NCI-H345 treated with DMSO at 0.1 percent for 48 hours (cell line): ENCODE results near the gene ASB6.
"Not testable (repeated sequence)": the region's sequence is repeated elsewhere in the genome, so short reads cannot be mapped to it uniquely, and the experiment has no call there.

Experiments used
- DNase-seq: peaks from one replicate; lab custom pipeline; 2025; ENCODE audit not compliant: unreplicated experiment; lab: John Stamatoyannopoulos, UW

The ASB6 gene

DNA sequence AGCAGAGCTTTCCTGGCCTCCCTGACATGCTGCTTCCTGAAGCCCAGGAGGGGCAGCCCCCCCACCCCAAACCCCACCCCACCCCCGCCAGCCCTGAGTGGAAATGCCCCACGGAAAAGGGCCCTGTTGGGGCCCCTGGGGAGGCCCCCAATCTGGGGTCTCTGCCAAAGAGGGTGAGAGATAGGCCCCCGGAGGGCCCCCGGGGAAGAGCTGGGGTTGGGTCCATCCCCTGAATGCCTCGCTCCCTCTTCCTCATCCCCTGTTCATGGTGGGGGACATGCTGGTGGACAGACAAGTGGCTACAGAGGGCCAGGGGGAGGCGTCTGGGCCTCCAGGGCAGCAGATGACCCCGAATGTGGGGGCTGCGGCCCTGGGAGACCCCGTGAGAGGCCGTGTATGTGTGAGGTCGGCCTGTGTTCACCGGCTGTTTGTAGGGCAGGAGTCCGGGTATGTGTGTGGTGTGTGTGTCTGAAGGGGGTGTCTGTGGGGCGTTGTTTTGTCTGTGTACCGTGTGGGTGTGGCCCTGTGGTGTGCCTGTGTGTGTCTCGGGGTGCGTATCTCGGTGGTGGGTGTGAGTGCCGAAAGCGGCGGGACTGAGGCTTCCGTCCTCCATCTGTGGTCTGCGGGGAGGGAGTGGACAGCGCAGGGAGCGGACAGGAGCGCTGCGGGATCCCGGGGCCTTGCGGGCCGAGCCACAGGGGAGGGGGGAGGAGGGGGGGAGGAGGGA lies 32.3 kb downstream of the ASB6 start:
- no peak for DNase-seq

DNA sequence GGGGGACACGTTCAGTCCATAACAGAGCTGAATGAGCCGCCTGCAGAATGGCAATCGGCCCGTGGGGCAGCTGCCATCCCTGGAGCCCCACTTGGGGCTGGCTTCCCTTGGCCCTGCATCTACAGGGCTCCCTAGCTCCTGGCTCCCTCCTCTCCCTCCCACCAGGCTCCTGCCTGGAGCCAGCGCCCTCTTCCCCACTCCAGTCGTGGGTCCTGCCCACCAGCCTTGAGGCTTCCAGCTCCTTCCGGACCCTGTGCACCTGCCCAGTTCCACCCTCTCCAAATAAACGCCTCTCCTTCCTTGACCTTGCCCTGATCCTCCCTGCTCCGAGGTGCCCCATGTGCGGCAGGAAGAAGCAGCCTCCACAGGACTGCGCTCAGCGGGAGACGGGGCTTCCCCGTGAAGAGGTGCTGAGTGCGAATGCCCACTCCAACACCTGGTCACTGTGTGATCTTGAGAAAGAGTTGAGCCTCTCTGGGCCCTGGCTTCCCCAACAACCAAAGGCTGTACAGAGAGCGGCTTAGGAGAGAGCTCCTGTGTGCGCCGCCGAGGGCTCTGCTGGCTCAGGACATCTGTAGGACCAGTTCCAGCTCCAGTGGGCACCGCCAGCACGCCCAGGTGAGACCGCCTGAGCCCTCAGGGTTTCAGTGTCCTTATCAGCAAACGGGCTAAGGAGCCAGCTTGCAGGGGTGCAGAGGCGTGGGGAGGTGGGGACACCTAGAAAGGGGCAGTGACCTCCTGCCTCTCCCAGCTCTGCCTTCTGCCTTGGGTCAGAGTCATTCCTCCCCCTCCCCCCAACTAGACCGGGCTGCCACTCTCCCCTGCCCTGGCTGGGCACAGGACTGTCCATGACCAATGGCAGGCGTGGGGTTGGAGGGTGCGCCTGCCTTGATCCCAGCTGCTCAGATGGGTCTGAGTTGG lies 33.1 kb downstream of the ASB6 start:
- DNase-seq = no peak

DNA sequence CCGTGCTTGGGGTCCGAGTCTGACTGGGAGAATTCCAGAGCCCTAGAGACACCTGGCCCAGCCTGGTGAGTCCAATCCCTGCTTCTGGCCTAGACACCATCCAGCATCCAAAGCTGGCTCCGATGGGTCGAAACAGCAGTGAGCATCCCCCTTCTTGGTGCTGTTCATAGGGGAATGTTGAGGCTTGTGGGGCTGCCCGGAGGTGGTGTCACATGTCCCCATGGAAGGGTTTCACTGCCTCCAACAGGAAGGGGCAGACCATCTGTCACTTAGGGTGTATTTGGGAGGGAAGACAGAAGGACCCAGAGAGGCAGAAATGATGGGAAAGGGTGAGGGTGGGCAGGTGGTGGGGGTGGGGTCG lies 34.9 kb downstream of the ASB6 start:
- no peak for DNase-seq

DNA sequence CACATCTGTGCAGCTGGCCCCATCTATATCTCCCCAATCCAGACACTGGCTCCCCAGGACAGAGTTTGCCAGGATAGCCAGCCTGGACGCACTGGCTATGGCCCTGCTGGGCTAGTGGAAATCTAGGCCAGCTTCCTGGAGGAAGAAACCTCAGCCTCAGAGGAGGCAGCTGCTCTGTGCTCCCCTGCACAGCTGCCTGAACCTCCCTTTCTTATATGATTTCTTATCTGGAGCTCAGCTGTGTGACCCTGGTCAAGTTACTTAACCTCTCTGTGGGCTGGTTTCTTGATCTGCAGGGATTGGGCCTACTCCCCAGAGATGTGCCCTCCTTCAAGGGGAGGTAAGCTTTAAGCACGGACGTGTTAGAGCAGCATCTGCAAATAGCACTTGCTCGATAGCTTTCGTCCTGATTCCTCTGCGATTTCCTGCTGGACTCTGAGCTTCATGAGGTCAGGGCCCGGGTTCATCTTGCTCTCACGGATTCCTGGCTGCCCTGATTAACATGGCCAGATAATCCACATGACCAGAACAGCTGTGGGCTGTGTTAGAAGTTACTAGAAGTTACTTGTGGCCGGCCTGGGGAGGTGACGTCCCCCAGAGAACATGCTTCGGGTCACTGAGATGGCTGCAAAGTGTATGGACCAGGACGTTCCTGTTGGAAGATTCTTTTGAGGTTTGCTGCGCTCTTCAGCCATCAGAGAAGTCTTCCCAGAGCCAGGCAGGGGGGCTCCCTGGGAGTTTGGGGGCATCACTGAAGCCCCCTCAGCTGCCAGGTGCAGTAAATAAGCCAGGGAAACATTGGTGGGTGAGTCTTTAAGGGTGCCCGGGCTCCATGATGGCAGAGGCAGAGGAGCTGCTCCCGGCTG lies 35.6 kb downstream of the ASB6 start:
- no peak for DNase-seq

DNA sequence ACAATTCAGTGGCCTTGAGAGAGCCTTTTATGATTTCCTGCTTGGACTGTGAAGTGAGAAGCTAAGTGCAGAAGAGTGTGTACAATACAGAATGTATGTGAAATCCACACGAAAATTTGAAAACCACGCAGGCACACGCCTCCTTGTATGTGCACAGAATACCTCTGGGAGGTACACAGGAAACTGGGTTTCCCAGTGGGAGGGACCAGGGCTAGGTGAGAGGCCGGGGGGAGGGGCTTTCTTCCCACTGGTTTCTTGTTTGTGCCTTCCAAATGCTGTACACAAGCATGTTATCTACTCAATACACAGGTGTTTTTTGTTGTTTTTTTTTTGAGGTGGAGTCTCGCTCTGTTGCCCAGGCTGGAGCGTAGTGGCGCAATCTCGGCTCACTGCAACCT lies 37.2 kb downstream of the ASB6 start:
- DNase-seq = no peak

DNA sequence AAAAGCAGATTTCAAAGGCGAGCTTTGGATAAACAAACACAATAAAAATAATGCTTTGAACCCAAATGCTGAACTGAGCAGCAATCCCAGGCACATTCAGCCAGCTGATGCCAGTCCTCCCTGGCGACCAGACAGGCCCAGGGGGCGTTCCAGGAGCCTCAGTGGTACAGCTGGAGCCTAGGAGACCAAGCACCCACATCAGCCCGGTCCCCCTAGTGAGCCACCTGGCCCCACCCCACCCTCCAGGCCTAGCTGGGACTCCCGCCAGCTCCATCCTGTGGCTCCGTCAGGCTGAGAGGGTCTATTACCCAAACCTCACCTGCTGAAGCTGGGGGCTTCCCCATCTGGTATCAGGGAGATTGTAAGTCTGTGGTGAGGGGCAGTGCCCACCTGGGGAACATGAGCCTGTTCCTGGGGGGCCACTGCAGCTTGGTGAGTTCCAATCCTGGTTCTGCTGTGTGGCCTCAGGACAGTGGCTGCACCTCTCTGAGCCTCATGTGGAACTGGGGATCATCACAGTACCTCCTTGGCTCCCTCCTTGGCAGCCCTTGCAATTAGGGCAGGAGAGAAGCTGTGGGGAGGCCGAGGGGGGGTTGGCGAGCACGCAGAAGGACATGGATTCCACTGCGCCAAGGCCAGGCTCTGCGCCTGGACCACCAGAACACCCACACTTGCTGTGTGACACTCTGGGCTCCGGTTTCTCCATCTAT lies 37.7 kb downstream of the ASB6 start:
- DNase-seq = no peak

DNA sequence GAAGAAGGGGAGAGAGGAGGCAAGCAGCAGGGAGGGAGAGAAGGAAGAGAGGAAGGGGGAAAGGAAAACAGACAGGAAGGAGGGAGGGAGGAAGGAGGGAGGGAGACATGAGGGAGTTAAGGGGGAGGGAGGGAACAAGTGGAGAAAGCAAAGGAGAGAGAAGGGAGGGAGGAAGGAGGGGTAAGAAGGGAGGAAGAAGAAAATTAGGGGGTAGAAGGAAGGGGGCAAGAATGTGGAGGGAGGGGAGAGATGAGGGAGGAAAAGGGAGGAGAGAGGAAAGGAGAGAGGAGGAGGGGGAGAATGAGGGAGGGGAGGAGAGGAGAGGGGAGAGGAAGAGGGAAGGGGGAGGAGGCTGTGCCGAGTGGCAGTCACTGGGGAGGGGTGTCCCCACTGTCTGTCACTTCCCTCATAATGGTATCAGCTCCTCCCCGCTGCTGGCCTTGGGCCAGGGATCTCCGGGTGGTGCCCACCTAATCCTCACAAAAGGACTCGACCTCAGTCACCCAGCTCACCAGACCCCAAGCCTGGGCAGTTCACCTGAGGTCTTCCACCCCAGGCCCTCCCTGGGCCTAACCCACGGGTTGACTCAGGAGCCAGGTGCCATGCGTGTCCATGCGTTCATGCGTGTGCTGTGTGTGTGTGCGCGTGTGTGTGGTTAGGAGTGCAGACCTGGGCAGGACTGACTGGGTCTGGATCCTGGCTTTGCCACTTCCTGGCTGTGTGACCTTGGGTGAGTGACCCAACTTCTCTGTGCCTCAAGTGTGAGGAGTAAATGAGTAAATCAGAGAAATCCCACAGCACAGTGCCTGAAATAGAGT lies 39.1 kb downstream of the ASB6 start:
- DNase-seq = no peak

DNA sequence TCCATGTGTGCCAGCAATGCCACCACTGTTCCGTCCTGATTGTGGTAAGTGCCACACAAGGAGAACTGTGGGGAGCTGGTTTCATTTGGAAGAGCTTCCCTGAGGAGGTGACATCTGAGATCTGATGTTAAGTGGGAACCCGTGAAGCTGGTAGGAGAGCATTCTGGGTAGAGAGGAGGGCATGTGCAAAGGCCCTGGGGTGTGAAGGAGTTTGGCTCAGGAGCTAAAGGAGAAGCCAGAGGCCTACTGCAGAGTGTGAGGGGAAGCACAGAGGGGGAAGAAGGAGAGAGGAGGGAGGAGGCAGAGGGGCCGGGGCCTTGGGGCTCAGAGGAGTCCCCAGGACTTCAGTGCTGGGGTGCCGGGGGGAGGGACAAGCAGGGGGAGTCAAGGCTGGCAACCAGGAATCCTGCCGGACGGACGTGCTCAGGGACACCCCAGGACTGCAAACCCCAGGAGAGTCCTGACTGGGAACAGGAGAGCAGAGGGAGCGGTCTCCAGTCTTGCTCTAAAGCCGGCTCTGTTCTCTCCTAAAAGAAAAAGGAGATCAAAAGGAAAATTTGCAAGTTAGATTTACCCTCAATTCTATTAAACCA lies 40.8 kb downstream of the ASB6 start:
- no peak for DNase-seq

DNA sequence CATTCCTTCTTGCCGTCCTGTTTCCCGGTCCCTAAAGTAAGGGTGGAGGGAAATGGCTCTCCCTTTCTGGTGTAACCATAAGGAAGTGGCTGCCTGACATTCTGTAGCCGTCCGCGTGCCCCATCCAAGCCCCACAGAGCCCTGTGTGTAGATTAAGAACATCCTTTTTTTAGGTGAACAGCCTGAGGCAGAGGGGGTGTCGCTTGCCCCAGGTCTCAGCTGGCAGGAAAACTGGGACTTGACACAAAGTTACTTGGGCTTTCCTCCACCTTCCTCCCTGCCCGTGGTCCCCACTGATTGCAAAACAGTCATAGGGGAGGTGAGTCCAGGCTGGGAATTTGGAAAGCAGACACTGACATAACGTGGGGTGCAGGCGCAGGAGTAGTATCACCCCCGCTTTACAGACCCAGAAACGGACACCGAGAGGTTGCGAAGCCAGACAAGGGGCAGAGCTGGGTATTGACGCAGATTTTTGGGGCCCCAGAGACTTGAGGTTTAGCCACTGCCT lies 43.8 kb downstream of the ASB6 start:
- DNase-seq = no peak

DNA sequence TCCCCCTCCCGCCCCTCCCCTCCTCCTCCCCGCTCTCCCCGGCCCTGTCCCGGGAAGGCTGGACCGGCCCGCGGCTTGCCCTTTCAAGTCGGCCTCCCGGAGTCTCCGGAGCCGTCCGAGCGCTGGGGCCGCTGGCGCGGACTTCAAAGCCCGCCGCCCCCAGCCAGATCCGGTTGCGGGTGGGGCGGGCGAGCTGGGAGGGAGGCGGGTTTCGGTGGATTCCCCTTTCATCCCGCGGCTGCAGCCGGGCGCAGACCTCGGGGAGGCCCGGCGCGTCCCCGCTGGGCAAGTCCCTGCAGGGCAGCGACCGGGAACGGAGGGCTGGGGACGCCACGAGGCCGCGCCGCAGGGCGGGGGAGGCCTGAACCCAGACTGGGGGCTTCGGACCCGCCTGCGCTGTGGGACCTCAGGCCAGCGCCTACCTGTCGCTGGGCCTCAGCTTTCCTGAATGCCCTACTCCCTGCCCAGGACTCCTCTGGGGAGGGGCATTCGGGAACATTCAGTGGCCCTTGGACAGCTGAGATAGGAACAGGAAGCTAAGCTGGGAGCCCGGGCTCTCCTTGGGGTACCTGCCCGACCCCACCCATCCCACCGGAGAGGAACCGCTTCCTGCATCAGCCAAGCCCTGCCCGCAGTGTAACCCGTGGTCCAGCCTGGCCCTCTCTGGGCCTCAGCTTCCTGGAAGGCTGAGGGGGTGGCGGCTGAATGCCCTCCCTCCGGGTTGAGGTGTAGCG lies 44.4 kb downstream of the ASB6 start:
- DNase-seq = no peak

DNA sequence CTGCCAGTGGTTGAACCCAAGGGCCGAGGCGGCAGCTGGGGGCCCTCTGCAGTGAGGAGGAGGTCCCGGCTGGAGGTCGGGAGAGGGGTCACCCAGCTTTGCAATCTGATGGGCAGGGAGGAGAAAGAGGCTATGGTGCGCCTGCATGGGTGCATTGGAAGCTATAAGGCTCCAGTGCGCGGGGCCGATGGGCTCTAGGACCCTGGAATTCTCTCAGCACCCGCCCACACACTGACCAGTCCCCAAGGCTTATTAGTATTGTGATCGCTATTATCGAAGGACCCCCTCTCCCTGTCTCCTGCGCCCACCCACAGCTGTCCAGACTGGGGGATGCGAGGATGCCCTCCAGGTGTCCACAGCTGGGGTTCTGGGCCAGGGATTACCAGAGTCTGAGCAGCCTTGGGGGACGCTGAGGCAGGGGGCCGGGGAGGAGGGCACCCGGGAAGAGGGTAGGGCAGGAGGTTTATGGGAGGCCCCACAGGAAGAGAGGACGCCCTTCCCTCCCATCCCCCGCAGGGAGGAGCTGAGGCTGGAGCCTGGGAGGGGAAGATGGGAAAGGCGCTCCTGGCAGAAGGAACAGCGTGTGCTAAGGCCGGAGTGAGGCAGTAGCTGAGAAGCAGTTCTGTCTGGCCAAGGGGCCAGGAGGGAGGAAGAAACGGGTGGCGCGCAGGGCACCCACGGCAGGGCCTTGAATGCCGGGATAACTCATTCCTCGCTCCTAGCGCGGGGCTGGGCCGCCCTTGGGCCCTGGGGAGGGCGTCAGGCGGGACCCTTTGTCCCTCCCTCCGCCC lies 45.2 kb downstream of the ASB6 start:
- DNase-seq = no peak

DNA sequence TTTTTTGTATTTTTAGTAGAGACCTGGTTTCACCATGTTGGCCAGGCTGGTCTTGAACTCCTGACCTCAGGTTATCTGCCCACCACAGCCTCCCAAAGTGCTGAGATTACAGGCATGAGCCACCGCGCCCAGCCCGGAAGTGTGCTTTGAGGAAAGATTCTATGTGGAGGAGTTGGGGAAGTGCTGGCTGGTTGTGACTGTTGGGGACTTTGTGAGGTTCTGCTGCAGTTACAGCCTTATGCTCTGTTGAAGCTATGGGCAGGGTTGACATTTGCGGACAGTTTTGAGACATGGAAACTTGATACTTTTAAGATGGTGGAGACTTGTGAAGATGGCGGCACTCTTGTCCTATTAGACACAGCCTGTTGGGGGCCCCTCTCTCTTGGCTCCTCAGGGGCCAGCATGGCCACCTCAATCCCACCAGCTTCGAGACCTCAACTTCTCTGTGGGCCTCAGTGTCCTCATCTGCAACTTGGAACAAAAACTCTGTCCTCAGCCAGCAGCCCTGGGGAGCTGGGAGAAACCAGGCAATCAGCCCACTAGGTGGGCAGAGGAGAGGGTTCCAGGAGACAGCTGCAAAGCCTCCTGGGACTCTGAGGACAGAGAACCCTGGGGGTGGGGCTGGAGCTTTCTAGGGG lies 45.9 kb downstream of the ASB6 start:
- DNase-seq = no peak

DNA sequence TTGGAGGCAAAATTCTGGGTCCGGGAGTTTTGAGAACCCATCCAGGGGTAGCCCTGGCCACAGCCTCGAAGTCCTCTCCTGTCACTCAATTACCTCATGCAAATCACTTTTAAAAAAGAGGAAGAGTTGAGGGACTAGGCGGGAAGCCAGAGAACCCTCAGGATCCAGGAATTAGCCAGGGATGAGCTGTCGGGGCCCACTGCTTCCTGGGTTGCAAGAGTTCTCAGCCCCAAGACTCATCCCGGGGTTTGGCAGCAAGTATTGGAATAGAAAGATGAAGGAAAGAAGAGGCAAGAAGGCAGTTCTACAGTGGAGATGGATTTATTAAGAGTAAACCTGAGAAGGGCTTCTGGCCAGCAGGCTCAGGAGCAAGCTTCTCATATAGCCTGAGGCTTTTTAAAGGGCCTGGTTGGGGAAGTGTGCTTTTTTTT lies 46.6 kb downstream of the ASB6 start:
- no peak for DNase-seq

DNA sequence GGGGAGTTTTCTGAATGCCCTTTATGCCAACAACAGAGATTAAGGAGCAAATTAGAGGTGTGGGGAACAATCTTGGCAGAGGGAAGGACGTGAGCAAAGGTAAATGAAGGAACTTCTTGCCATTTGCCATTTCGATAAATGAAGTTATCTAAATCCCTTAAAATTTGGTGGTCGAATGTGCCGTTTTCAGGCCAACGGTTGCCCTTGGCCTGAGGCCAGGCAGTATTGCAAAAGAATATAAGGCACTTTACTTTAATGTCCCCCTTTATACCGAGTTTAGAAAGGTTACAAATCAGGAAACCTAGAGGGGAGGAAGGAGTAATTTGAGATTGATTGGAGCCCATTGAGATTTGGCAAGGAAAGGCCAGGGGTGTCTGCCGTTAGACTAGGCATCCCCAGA lies 47.3 kb downstream of the ASB6 start:
- no peak for DNase-seq

DNA sequence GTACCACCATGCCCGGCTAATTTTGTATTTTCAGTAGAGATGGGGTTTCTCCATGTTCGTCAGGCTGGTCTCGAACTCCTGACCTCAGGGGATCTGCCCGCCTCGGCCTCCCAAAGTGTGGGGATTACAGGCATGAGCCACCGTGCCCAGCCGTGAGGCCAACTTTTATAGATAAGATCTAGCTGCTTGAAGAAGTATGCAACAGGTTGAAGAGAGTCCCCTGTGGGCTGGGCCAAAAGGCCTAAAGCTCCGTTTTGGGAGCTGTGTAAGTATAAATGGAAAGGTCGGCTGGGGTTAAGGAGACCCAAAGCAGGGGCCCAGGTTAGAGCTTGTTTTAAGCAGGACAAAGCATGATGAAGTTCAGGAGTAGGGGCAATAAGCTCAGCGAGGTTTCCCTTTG lies 49.2 kb downstream of the ASB6 start:
- DNase-seq = not testable (repeated sequence)

DNA sequence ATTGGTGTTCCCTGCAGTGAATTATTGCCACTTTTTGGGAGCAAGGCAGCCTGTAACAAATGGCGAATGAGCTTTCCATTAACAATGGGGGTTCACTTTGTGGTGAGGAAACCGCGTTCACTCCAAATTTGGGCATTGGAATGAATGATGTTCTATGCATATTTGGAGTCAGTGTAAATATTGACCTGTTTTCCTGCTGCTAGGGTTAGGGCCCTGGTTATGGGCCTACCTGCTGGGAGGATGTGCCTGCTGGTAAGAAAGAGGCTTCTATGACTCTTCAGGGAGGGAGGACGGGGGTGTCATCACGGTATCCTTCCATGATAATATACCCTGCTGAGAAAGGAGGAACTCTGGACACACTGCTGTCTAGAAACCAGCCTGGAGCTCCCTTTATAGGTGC lies 50.0 kb downstream of the ASB6 start:
- DNase-seq = no peak

DNA sequence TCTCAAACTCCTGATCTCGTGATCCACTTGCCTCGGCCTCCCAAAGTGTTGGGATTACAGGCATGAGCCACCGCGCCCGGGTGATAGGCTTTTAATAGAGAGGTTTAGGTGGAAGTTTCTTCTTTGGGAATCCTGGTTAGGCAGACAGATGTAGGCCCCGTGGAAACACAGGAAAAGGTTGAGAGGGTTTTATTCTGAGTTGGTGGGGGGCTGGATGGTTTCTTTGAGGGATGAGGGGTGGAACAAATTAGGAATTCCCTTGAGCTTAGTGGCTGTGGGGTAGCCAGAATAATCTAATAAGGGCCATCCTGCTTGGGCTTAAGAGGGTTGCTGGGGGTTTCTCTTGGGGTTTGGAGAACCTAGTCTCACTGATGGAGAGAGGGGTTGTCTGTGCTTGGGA lies 51.5 kb downstream of the ASB6 start:
- DNase-seq = no peak
